DND-41 (cell line): ENCODE results near the gene ITPRID1.

Experiments
- ATAC-seq: fragments of 200-7000 bp; cut with Tn5 transposase; 3 replicates; pipeline ENCODE4 v1.9.1; 2021; ENCODE audit warnings: low read depth; ENCODE audit not compliant: insufficient read depth
- DNase-seq: peaks from one replicate; pipeline ENCODE4 v3.0.0-alpha.2; 2020
- H2AFZ ChIP-seq: 2 replicates; pipeline ENCODE4 v1.6.0; 2012; ENCODE audit warnings: low read depth, low read length
- H3K27ac ChIP-seq: 2 replicates; pipeline ENCODE4 v1.5.1; 2012; ENCODE audit warnings: low read length, inconsistent platforms
- H3K27me3 ChIP-seq: fragments of 200-600 bp; sonication (generic); 2 replicates; pipeline ENCODE4 v1.6.0; 2012; ENCODE audit warnings: low read length, mild to moderate bottlenecking, inconsistent platforms; ENCODE audit not compliant: insufficient read depth, poor library complexity
- H3K36me3 ChIP-seq: 2 replicates; pipeline ENCODE4 v1.5.1; 2012; ENCODE audit warnings: low read length, inconsistent platforms; ENCODE audit not compliant: insufficient read depth
- H3K4me1 ChIP-seq: 2 replicates; pipeline ENCODE4 v1.5.1; 2012; ENCODE audit warnings: mild to moderate bottlenecking, low read length; ENCODE audit not compliant: insufficient read depth
- H3K4me2 ChIP-seq: 2 replicates; pipeline ENCODE4 v1.6.0; 2012; ENCODE audit warnings: mild to moderate bottlenecking, moderate library complexity, low read length, inconsistent platforms; ENCODE audit not compliant: insufficient read depth
- H3K4me3 ChIP-seq, 2 experiments: fragments of 200-600 bp in 1 of 2; shearing (Covaris generic) in 1 of 2; 2 replicates each; pipeline ENCODE4 v1.5.1; 2012 to 2016; ENCODE audit warnings: inconsistent platforms in 2 of 2, low read length in 2 of 2, mild to moderate bottlenecking in 2 of 2, low read depth in 1 of 2, moderate library complexity in 1 of 2
- H3K79me2 ChIP-seq: 2 replicates; pipeline ENCODE4 v1.6.0; 2012; ENCODE audit warnings: low read length, inconsistent platforms; ENCODE audit not compliant: insufficient read depth
- H3K9ac ChIP-seq: 2 replicates; pipeline ENCODE4 v1.6.0; 2012; ENCODE audit warnings: low read depth, mild to moderate bottlenecking, inconsistent platforms, low read length, moderate library complexity
- H3K9me3 ChIP-seq: 2 replicates; pipeline ENCODE4 v1.5.1; 2012; ENCODE audit warnings: low read length, moderate library complexity, mild to moderate bottlenecking, inconsistent platforms; ENCODE audit not compliant: insufficient read depth, severe bottlenecking
- H4K20me1 ChIP-seq: 2 replicates; pipeline ENCODE4 v1.6.0; 2012; ENCODE audit warnings: low read length; ENCODE audit not compliant: insufficient read depth
- EZH2 ChIP-seq: IDR thresholded peaks from 3 replicates; pipeline ENCODE4 v1.6.1; 2012; ENCODE audit warnings: borderline replicate concordance, low read depth, mild to moderate bottlenecking, moderate library complexity, low read length, inconsistent platforms; ENCODE audit not compliant: severe bottlenecking
- TF ChIP-seq, protein P1 (sequence below): IDR thresholded peaks from 2 replicates; pipeline ENCODE4 v1.5.1; 2012; ENCODE audit warnings: borderline replicate concordance, low read length, moderate library complexity, mild to moderate bottlenecking; ENCODE audit not compliant: poor library complexity, severe bottlenecking; ENCODE audit errors: extremely low read depth

ITPRID1 gene

DNA sequence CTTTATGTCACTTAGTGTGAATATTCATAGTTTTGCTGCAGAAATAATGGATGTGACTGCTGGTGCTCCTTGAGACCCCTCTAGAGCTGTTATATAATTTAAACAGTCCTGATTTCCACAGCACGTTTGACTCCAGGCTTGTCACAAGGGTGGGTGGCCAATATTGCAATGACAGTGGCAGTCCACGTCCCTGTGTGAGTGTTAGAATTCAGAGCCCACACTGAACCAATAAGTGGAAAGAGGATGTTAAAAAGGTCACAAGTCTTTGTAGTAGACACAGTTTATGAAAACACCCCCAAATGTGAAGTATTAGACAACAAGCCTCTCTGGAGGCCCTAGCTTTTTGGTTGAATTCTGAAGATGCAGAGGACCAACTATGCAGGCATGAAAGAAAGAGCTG lies 175.1 kb downstream of the ITPRID1 start:
- Histone ChIP-seq H3K36me3 (no peaks in the 10 kb centered on the region), H3K4me3 (no peak overlapping the region), H2AFZ (no peak overlapping the region), H3K27ac (no peak overlapping the region), H3K4me1 (no peaks in the 10 kb centered on the region), H3K27me3 (peaks cover 2% of the 10 kb centered on the region), H3K9ac (no peak overlapping the region), H4K20me1 (no peaks in the 10 kb centered on the region), H3K4me2 (no peak overlapping the region), H3K79me2 (no peaks in the 10 kb centered on the region), H3K9me3 (no peaks in the 10 kb centered on the region)
- TF ChIP-seq EZH2: no peak
- TF ChIP-seq, protein P1, sequence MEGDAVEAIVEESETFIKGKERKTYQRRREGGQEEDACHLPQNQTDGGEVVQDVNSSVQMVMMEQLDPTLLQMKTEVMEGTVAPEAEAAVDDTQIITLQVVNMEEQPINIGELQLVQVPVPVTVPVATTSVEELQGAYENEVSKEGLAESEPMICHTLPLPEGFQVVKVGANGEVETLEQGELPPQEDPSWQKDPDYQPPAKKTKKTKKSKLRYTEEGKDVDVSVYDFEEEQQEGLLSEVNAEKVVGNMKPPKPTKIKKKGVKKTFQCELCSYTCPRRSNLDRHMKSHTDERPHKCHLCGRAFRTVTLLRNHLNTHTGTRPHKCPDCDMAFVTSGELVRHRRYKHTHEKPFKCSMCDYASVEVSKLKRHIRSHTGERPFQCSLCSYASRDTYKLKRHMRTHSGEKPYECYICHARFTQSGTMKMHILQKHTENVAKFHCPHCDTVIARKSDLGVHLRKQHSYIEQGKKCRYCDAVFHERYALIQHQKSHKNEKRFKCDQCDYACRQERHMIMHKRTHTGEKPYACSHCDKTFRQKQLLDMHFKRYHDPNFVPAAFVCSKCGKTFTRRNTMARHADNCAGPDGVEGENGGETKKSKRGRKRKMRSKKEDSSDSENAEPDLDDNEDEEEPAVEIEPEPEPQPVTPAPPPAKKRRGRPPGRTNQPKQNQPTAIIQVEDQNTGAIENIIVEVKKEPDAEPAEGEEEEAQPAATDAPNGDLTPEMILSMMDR: no peak
- ATAC-seq: no peak
- no peak for DNase-seq

DNA sequence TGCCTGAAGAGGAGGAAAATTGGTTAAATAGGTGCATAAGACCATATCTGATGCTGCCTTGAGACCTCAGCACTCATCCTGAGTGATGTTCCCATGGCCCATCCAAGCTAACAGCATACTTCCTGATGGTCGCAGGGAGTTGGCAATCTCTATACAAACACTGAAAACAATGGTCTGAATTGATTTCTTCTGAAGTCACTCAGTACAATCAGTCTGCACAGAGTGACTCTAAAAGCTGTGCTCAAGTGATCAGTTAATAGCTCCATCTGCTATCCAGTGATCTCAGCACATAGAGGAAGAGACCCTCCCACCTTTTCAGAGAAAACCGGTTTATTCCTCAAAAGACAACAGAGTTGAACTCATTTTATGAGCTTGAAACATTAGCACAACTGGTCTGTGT lies 177.0 kb downstream of the ITPRID1 start:
- no peak overlapping the region for H3K9ac ChIP-seq
- TF ChIP-seq, protein P1: no peak
- TF ChIP-seq EZH2: no peak
- H3K27me3 ChIP-seq: peaks cover 11% of the 10 kb centered on the region
- H3K79me2 ChIP-seq: no peaks in the 10 kb centered on the region
- no peaks in the 10 kb centered on the region for H3K36me3 ChIP-seq
- no peak overlapping the region for H3K4me2 ChIP-seq
- no peak overlapping the region for H3K27ac ChIP-seq
- DNase-seq: no peak
- no peak overlapping the region for H3K4me3 ChIP-seq
- ATAC-seq: no peak
- no peaks in the 10 kb centered on the region for H3K9me3 ChIP-seq
- H3K4me1 ChIP-seq: no peaks in the 10 kb centered on the region
- no peaks in the 10 kb centered on the region for H4K20me1 ChIP-seq
- no peak overlapping the region for H2AFZ ChIP-seq

DNA sequence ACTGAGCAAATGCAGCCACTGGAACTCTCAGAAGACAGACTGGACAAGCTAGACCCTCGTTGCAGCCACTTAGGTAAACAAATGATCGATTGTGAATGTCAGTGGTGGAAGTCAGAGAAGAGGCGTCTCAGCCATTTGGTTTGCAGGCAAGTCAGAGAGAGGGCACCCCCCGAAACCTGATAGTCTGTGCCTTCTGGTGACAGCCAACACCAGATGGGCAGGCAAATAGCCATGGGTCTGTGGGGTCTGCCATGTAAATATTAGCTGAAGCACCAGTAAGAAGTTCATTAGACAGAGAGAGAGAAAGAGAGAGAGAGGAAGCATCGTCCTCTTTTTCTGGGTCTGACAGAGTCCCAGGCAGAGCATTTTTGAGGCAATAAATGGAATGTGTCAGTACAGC lies 178.6 kb downstream of the ITPRID1 start:
- Histone ChIP-seq H3K4me1 (no peaks in the 10 kb centered on the region), H3K36me3 (no peaks in the 10 kb centered on the region), H2AFZ (no peak overlapping the region), H3K27me3 (peaks cover 18% of the 10 kb centered on the region), H3K4me2 (no peak overlapping the region), H3K27ac (no peak overlapping the region), H3K4me3 (no peak overlapping the region), H3K79me2 (no peaks in the 10 kb centered on the region), H4K20me1 (no peaks in the 10 kb centered on the region), H3K9me3 (no peaks in the 10 kb centered on the region), H3K9ac (no peak overlapping the region)
- no peak for TF ChIP-seq EZH2
- TF ChIP-seq, protein P1: no peak
- ATAC-seq (no peak), DNase-seq (no peak)

DNA sequence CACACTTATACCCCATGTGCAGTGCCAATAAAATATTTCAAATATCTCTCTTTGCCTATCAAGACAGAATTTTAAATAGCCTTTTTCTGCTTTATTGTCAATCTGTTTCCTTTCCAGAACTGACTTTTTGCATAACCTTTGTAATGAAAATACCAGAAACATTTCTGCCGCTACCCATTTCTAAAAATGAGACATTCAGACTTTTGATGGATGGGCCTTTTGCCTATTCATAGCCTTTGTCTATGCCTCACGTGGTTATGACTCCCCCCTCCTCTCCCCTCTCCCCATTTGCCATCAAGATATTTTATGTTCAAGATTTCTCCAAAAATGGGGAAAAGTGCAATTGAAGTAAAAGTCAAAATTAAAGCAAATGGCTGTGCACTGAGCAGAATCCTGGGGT lies 179.0 kb downstream of the ITPRID1 start:
- Histone ChIP-seq H4K20me1 (no peaks in the 10 kb centered on the region), H3K4me1 (no peaks in the 10 kb centered on the region), H3K4me2 (no peak overlapping the region), H3K79me2 (no peaks in the 10 kb centered on the region), H2AFZ (no peak overlapping the region), H3K4me3 (no peak overlapping the region), H3K27ac (no peak overlapping the region), H3K9me3 (no peaks in the 10 kb centered on the region), H3K9ac (no peak overlapping the region), H3K36me3 (no peaks in the 10 kb centered on the region), H3K27me3 (peaks cover 18% of the 10 kb centered on the region)
- no peak for DNase-seq
- no peak for TF ChIP-seq EZH2
- TF ChIP-seq, protein P1: no peak
- ATAC-seq: no peak
